ENCODE data around the gene GPR35. TPM values are rescaled to one million over a fixed set of nuclear protein-coding genes. Genes with fewer than 3 reads are reported as not detected.

GPR35 gene
- total RNA-seq, 1 experiment from 2014 or later = 0.22 TPM

- Mint-ChIP-seq H3K27me3 (ENCODE audit: low read depth) (no peaks in the 10 kb centered on the region), H3K36me3 (no peaks in the 10 kb centered on the region; the same call in 1 of the 2 replicates), H3K4me3 (no peak overlapping the region), H3K4me1 (peaks cover 7% of the 10 kb centered on the region), H3K27ac (no peak overlapping the region), H3K9me3 (no peaks in the 10 kb centered on the region)
- no peak for DNase-seq (ENCODE audit: low spot score)
- TF ChIP-seq ATF1 (CRISPR knock-in tag; IDR thresholded peaks at IDR 0.05) (no peak), SP1 (CRISPR knock-in tag; conservative IDR thresholded peaks at IDR 0.05) (no peak), ZSCAN18 (CRISPR knock-in tag; IDR thresholded peaks at IDR 0.05) (no peak), CREM (CRISPR knock-in tag; IDR thresholded peaks at IDR 0.05) (no peak)
- POLR2A ChIA-PET = no interaction called here
- CTCF ChIA-PET = interaction anchor here (1.9 kb wide), 1 partner anchor 10 kb away, joined by 4 read pairs; the partner anchor contains the start of gene CAPN10
- no peak for ATAC-seq
Measured at GRCh38 chr2:240576436-240577205, 48.7 kb upstream of the GPR35 start.

GRCh38 chr2:240577281-240578109 is 47.8 kb upstream of the GPR35 start:
- Mint-ChIP-seq H3K36me3 (no peaks in the 10 kb centered on the region; the same call in 1 of the 2 replicates), H3K4me3 (no peak overlapping the region), H3K27me3 (ENCODE audit: low read depth) (no peaks in the 10 kb centered on the region), H3K4me1 (peaks cover 12% of the 10 kb centered on the region), H3K27ac (no peak overlapping the region), H3K9me3 (no peaks in the 10 kb centered on the region)
- ChIA-PET POLR2A (no interaction called here), CTCF (interaction anchor here (1.0 to 1.9 kb wide), 2 partner anchors 9 to 12 kb away, joined by 4 read pairs; partner anchors contain the start of gene CAPN10)
- DNase-seq (ENCODE audit: low spot score) (no peak), ATAC-seq (no peak)
- TF ChIP-seq TCF7 (CRISPR knock-in tag; IDR thresholded peaks at IDR 0.05; ENCODE audit: low read depth) (no peak), NR1H2 (CRISPR knock-in tag; IDR thresholded peaks at IDR 0.05) (no peak), MLX (CRISPR knock-in tag; IDR thresholded peaks at IDR 0.05) (no peak), ZNF416 (CRISPR knock-in tag; IDR thresholded peaks at IDR 0.05) (no peak), ZNF532 (CRISPR knock-in tag; IDR thresholded peaks at IDR 0.05; ENCODE audit: borderline replicate concordance) (no peak), NFE2L1 (CRISPR knock-in tag; IDR thresholded peaks at IDR 0.05) (no peak), AR (CRISPR knock-in tag; IDR thresholded peaks at IDR 0.05) (no peak), RELA (CRISPR knock-in tag; IDR thresholded peaks at IDR 0.05; ENCODE audit: borderline replicate concordance) (no peak), ZNF263 (CRISPR knock-in tag; IDR thresholded peaks at IDR 0.05; ENCODE audit: low read depth) (no peak), NFYB (CRISPR knock-in tag; conservative IDR thresholded peaks at IDR 0.05; ENCODE audit: low read depth) (no peak), ZNF671 (CRISPR knock-in tag; IDR thresholded peaks at IDR 0.05) (no peak), ARID4B (CRISPR knock-in tag; IDR thresholded peaks at IDR 0.05; ENCODE audit: borderline replicate concordance) (no peak), GABPB1 (CRISPR knock-in tag; IDR thresholded peaks at IDR 0.05) (no peak)
- TF ChIP-seq, protein P1, sequence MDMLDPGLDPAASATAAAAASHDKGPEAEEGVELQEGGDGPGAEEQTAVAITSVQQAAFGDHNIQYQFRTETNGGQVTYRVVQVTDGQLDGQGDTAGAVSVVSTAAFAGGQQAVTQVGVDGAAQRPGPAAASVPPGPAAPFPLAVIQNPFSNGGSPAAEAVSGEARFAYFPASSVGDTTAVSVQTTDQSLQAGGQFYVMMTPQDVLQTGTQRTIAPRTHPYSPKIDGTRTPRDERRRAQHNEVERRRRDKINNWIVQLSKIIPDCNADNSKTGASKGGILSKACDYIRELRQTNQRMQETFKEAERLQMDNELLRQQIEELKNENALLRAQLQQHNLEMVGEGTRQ (CRISPR knock-in tag; IDR thresholded peaks at IDR 0.05) = no peak
